PFSK-1 (cell line): ENCODE data around the gene MTG2.

ENCODE experiments used
- POLR2AphosphoS5 ChIP-seq: IDR thresholded peaks from 2 replicates; pipeline ENCODE4 v1.6.1; 2012; ENCODE audit warnings: low read depth, mild to moderate bottlenecking, control low read depth, low read length, moderate library complexity
- SIN3A ChIP-seq: IDR thresholded peaks from 2 replicates; pipeline ENCODE4 v1.6.1; 2012; ENCODE audit warnings: mild to moderate bottlenecking, low read length, moderate library complexity, borderline replicate concordance; ENCODE audit not compliant: insufficient read depth
- TAF1 ChIP-seq: IDR thresholded peaks from 2 replicates; pipeline ENCODE4 v1.6.1; 2012; ENCODE audit warnings: low read length, control low read depth, borderline replicate concordance; ENCODE audit not compliant: insufficient read depth

- TF ChIP-seq TAF1 = peak; percentile 88
- TF ChIP-seq SIN3A = no peak; the same call in 1 of the 2 replicates
- peak; percentile 96 for TF ChIP-seq POLR2AphosphoS5
Observed at GRCh38 chr20:62182469-62183425, at the start of gene MTG2.
